Measurements from ENCODE around the gene BCL7C. TPM values are rescaled to one million over a fixed set of nuclear protein-coding genes. Genes with fewer than 3 reads are reported as not detected.

BCL7C gene
- total and polyA plus RNA-seq, 8 donors: 9.2 to 29.3 (median 11.2) TPM

DNA sequence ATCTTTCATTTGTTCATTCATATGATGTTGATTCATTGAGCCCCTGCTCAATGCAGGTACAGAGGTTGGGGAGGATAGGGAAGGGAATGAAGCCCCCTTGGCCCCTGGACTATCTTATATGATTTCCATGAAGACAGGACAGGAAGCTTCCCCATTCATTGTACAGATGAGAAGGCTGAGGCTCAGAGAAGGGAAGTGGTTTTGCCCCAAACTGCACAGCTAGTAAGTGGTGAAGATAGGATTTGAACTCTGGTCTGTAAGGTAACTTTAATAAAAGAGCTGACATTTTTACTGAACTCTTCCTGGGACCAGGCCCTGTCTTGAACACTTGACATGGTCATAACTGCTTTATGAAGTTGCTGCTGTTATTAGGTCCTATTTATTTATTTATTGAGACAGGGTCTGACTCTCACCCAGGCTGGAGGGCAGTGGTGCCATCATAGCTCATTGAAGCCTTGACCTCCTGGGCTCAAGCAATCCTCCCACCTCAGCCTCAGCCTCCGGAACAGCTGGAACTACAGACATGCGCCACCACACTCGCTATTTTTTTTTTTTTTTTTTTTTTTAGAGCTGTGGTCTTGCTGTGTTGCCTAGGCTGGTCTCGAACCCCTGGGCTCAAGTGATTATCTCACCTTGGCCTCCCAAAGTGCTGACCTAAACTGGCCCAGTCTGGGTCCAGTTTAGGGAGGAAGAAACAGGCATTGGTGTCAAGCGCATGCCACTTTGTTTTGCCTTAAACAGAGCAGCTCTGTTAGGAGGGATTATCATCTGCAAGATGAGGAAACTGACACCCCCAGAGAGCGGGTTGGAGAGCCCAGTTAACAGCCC lies 7.5 kb upstream of the BCL7C start:
- ATAC-seq: peak in 1 of 4 donors; percentile 1
- DNase-seq: no peak
- Histone ChIP-seq H3K9me3 (no peaks in the 10 kb centered on the region), H3K27ac (peak overlapping the region in 3 of 4 donors; percentile 78 to 90 (median 86)), H3K36me3 (no peaks in the 10 kb centered on the region), H3K27me3 (no peaks in the 10 kb centered on the region), H3K4me3 (peak overlapping the region in 3 of 4 donors; percentile 48 to 57 (median 53)), H3K4me1 (no peaks in the 10 kb centered on the region)
- no peak for FAIRE-seq
- TF ChIP-seq, protein P1, sequence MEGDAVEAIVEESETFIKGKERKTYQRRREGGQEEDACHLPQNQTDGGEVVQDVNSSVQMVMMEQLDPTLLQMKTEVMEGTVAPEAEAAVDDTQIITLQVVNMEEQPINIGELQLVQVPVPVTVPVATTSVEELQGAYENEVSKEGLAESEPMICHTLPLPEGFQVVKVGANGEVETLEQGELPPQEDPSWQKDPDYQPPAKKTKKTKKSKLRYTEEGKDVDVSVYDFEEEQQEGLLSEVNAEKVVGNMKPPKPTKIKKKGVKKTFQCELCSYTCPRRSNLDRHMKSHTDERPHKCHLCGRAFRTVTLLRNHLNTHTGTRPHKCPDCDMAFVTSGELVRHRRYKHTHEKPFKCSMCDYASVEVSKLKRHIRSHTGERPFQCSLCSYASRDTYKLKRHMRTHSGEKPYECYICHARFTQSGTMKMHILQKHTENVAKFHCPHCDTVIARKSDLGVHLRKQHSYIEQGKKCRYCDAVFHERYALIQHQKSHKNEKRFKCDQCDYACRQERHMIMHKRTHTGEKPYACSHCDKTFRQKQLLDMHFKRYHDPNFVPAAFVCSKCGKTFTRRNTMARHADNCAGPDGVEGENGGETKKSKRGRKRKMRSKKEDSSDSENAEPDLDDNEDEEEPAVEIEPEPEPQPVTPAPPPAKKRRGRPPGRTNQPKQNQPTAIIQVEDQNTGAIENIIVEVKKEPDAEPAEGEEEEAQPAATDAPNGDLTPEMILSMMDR (IDR thresholded peaks at IDR 0.05): no peak
- 29 to 33% methylated on average over 6 of the region's 6 CpGs for WGBS, 2 donors
- intact Hi-C loops (cut with DNase I): loop anchor here in 1 of 3 donors (10.0 kb wide), 1 partner anchor 67 kb away; no protein-coding TSS in a partner anchor

DNA sequence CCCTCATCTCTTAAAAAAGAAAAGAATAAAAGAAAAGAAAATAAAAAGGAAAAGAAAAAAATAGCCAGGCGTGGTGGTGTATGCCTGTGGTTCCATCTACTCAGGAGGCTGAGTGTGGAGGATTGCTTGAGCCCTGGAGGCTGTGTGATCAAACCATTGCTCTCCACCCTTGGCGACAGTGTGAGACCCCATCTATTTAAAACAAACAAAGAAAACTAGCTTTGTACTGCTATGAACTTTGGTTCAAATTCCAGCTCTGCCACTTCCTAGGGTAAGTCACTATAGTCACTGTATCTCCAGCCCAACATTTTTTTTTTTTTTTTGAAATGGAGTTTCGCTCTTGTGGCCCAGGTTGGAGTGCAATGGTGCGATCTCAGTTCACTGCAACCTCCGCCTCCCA lies 6.7 kb upstream of the BCL7C start:
- TF ChIP-seq, protein P1 (IDR thresholded peaks at IDR 0.05): no peak
- Histone ChIP-seq H3K4me1 (no peaks in the 10 kb centered on the region), H3K36me3 (no peaks in the 10 kb centered on the region), H3K9me3 (no peaks in the 10 kb centered on the region), H3K27me3 (no peaks in the 10 kb centered on the region), H3K27ac (no peak overlapping the region), H3K4me3 (no peak overlapping the region)
- FAIRE-seq (no peak), DNase-seq (no peak), ATAC-seq (no peak)
- intact Hi-C loops (cut with DNase I): loop anchor here in 1 of 3 donors (10.0 kb wide), 1 partner anchor 66 kb away; no protein-coding TSS in a partner anchor
- WGBS, 2 donors: 97 to 98% methylated on average over 5 of the region's 5 CpGs

DNA sequence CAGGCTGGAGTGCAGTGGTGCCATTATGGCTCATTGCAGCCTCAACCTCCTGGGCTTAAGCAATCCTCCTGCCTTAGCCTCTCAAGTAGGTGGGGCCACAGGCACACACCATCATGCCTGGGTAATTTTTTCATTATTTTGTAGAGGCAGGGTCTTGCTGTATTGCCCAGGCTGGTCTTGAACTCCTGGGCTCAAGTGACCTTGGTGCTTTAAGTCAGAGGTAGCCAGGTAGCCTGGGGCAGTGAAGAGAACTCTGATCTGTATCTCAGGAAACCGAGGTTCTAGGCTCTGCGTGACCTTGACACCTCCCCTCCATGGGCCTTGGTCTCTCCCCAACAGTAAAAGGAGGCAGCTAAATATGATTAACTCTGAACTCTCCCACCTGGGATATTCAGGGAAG lies 5.9 kb upstream of the BCL7C start:
- H3K27ac ChIP-seq: no peak overlapping the region
- TF ChIP-seq, protein P1 (IDR thresholded peaks at IDR 0.05): no peak
- DNase-seq (no peak), FAIRE-seq (no peak), ATAC-seq (no peak)
- no peaks in the 10 kb centered on the region for H3K36me3 ChIP-seq
- no peaks in the 10 kb centered on the region for H3K9me3 ChIP-seq
- H3K27me3 ChIP-seq: no peaks in the 10 kb centered on the region
- WGBS, 2 donors: 55 to 56% methylated on average over 2 of the region's 2 CpGs
- intact Hi-C loops (cut with DNase I): loop anchor here in 1 of 3 donors (10.0 kb wide), 1 partner anchor 65 kb away; no protein-coding TSS in a partner anchor
- no peaks in the 10 kb centered on the region for H3K4me1 ChIP-seq
- H3K4me3 ChIP-seq: no peak overlapping the region

DNA sequence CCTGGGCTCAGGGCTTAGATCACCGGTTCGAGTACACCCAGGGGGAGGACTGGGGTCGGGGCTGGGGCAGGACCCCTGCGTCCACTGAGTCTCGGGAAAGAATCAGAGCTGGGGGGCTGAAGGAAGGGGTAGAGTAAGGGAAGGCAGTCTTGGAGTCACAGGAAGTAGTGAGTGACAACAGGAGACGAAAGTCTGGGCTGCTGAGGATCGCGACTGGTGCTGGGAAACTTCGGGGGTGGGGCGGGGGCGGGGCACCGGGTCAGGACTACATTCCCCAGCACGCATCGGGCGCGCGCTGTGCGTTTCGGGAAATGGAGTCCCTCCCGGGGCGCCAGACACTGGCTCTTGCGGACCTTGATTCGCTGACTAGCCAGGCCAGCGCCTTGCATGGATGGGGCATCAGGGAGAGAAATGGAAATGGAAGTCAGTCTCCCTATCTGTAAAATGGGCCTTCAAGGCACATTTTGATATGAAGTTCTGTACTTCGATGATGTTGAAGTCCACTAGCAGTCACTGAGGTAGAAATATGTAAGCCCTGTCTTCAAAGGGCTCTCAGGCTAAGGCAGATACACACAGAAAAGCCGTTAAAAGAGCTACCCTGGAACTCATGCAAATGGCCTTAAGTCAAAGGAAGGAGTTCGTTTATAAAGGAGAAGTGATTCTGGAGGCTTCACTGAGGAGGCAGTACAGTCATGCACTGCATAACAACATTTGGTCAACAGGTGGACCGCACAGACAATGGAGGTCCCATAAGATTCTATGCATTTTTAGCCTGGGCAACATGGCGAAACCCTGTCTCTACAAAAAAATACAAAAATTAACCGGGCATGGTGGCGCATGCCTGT lies 3.2 kb upstream of the BCL7C start:
- Histone ChIP-seq H3K36me3 (no peaks in the 10 kb centered on the region), H3K27ac (peak overlapping the region; percentile 85 to 97 (median 92)), H3K4me1 (peaks cover 0 to 8% (median 0%) of the 10 kb centered on the region in 3 donors), H3K4me3 (peak overlapping the region; percentile 30 to 43 (median 38)), H3K27me3 (no peaks in the 10 kb centered on the region), H3K9me3 (no peaks in the 10 kb centered on the region)
- ATAC-seq: peak; percentile 68 to 80 (median 76)
- WGBS, 2 donors: 14 to 15% methylated on average over 31 of the region's 31 CpGs
- intact Hi-C loops (cut with DNase I): no loop called here
- no peak for FAIRE-seq
- TF ChIP-seq, protein P1 (IDR thresholded peaks at IDR 0.05): no peak
- peak; percentile 87 to 96 (median 90) for DNase-seq

Measured in pancreas (tissue), 10 donors.